Measurements from ENCODE around the gene TOX3. TPM values are rescaled to one million over a fixed set of nuclear protein-coding genes. Genes with fewer than 3 reads are reported as not detected.

The TOX3 gene
- polyA plus RNA-seq, 1 donor: 10.9 TPM

DNA sequence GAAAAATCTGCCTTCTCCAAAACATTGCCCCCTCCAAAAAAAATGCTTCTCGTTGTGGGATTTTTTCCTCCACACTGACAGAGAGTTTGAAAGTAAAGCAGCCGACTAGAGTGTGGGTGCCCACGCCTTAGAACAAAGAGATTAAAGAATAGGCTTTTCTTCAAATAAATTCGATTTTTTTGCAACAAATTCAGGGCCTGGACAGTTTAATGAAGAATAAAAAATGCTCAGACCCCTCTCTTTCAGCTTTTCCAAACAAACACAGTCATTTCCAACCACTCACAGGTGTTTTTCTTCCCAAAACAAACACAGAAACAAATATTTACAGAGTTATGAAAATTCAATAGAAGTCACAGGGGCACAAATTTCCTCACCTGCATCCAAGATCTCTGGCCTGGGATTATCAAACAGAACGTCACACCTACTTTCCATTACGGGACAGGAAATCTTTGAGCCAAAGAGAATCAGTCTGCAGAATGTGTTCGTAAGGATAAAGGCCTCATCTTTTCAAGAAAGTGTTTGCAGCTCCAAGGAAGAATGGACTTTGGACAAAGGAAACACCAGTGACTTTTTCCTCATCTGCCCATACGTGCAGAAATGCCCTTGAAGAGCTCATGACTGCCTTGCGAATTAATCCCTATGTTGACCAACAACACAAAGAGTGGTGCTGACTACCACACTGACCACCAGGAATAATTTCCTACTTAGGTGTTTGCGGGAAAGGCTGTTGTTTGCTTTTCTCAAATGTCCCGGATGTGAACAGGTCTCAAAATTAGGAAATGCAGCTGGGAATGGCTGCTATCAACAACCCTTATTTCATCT lies 31.3 kb upstream of the TOX3 start:
- 55% methylated on average over 4 of the region's 11 CpGs for WGBS (ENCODE audit: insufficient coverage, low lambda C conversion rate)
- no peaks in the 10 kb centered on the region for H3K27me3 ChIP-seq (ENCODE audit: control insufficient read depth, insufficient read depth, low read length)
- peaks cover 32% of the 10 kb centered on the region for H3K4me1 ChIP-seq (ENCODE audit: control insufficient read depth, insufficient read depth, low read length)
- H3K36me3 ChIP-seq (ENCODE audit: control insufficient read depth, insufficient read depth, low read length): no peaks in the 10 kb centered on the region
- peak; percentile 83 to 89 for DNase-seq
- peak overlapping the region; percentile 61 for H3K27ac ChIP-seq (ENCODE audit: low read length)
- H3K9me3 ChIP-seq (ENCODE audit: control insufficient read depth, low read depth, low read length): no peaks in the 10 kb centered on the region
- no peak overlapping the region for H3K4me3 ChIP-seq (ENCODE audit: low read length)

DNA sequence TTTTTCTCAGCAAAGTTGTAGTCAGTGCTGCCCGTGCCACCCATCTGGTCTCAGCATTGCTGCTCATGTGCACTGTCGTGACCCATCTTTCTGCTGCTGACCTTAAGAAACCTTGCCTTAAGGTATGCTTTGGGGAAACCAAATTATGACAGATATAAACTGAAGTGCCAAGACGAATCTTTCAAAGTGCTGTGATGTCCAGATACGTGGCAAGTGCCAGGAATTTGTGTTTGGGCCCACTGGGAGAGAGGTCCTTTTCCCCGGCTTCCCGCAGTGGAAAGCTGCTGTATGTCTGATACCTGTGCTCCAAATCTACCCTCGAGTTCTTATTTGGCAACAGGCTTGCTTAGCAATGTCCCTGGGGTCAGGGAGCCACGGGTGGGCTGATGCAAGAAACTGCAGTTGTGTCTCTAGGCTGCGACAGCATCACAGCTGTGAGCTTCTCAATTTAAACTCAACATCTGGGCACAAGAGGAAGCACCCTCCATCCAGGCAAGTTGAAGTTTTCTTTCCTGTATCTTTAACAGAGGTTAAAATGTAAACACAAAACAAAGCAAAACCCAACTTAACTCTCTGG lies 30.3 kb upstream of the TOX3 start:
- Histone ChIP-seq H3K4me3 (ENCODE audit: low read length) (no peak overlapping the region), H3K27ac (ENCODE audit: low read length) (no peak overlapping the region), H3K9me3 (ENCODE audit: control insufficient read depth, low read depth, low read length) (no peaks in the 10 kb centered on the region), H3K27me3 (ENCODE audit: control insufficient read depth, insufficient read depth, low read length) (no peaks in the 10 kb centered on the region), H3K4me1 (ENCODE audit: control insufficient read depth, insufficient read depth, low read length) (peaks cover 36% of the 10 kb centered on the region), H3K36me3 (ENCODE audit: control insufficient read depth, insufficient read depth, low read length) (no peaks in the 10 kb centered on the region)
- WGBS (ENCODE audit: insufficient coverage, low lambda C conversion rate): no CpG with 5 or more reads among the region's 9 CpGs
- no peak for DNase-seq

DNA sequence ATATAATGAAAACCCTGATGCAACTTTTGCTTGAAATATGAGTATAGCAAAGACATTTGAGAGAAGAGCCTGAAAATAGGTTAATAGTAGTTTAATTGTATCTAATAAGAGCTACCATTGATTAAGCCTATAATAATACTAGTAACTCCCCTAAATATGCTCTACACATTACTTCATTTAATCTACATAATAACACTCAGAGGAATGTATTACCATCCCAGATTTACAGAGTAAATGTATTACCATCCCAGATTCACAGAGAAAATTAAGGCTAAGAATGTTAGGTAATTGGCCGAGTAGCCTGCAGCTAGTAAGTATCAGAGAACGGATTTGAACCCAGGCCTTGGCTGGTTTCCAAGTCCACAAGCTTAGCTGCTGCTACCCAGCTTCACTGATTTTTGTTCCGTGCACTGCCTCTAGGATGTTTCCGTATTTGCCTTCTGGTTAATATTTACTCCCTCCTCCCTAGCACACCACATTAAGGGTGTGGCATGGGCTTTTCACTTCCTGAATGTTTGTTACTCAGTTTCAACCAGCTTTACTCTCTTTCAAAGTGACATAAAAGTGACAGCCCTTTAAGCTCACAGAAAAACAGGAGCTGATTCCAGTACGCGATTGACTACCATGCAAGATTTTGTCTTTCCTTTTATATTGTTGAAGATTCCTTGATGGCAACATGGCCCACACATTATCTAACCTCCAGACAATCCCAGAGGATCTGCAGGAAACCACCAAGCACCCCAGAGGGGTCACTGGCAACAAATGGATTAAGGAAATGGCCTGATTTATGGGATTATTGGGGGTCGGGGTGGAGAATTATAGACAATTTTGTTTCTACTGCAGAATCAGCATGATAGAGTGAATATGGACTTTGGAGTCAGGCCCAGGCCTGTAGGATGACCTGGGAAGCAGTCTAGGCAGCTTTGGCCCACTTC lies 26.7 kb upstream of the TOX3 start:
- peaks cover 33% of the 10 kb centered on the region for H3K4me1 ChIP-seq (ENCODE audit: control insufficient read depth, insufficient read depth, low read length)
- H3K27ac ChIP-seq (ENCODE audit: low read length): peak overlapping the region; percentile 95
- H3K36me3 ChIP-seq (ENCODE audit: control insufficient read depth, insufficient read depth, low read length): no peaks in the 10 kb centered on the region
- H3K4me3 ChIP-seq (ENCODE audit: low read length): no peak overlapping the region
- H3K27me3 ChIP-seq (ENCODE audit: control insufficient read depth, insufficient read depth, low read length): no peaks in the 10 kb centered on the region
- no peaks in the 10 kb centered on the region for H3K9me3 ChIP-seq (ENCODE audit: control insufficient read depth, low read depth, low read length)
- DNase-seq: peak; percentile 76 to 91
- WGBS (ENCODE audit: insufficient coverage, low lambda C conversion rate): no CpG with 5 or more reads among the region's 7 CpGs

DNA sequence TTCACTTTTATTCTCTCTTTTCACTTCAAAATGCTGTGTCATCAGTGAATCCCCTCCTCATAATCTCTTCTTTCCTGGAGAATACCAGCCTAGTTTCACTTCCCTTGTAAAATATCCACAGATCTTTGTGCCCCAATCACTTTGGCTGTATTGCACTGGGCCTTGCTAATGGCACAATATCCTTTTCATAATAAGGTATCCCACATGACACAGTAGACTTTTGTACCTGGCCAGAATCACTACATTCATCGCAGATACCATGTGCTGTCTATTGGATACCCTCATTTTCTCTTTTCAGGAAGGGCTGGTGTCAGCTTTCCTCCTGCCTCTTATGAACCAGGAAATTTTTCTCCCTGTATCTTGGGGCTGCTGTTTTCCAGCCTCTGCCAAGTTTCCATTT lies 25.7 kb upstream of the TOX3 start:
- H3K27me3 ChIP-seq (ENCODE audit: control insufficient read depth, insufficient read depth, low read length): no peaks in the 10 kb centered on the region
- H3K4me1 ChIP-seq (ENCODE audit: control insufficient read depth, insufficient read depth, low read length): peaks cover 24% of the 10 kb centered on the region
- no peaks in the 10 kb centered on the region for H3K36me3 ChIP-seq (ENCODE audit: control insufficient read depth, insufficient read depth, low read length)
- DNase-seq: peak; percentile 67 to 83
- no peak overlapping the region for H3K4me3 ChIP-seq (ENCODE audit: low read length)
- H3K27ac ChIP-seq (ENCODE audit: low read length): peak overlapping the region; percentile 95
- no CpG with 5 or more reads among the region's 1 CpG for WGBS (ENCODE audit: insufficient coverage, low lambda C conversion rate)
- no peaks in the 10 kb centered on the region for H3K9me3 ChIP-seq (ENCODE audit: control insufficient read depth, low read depth, low read length)

DNA sequence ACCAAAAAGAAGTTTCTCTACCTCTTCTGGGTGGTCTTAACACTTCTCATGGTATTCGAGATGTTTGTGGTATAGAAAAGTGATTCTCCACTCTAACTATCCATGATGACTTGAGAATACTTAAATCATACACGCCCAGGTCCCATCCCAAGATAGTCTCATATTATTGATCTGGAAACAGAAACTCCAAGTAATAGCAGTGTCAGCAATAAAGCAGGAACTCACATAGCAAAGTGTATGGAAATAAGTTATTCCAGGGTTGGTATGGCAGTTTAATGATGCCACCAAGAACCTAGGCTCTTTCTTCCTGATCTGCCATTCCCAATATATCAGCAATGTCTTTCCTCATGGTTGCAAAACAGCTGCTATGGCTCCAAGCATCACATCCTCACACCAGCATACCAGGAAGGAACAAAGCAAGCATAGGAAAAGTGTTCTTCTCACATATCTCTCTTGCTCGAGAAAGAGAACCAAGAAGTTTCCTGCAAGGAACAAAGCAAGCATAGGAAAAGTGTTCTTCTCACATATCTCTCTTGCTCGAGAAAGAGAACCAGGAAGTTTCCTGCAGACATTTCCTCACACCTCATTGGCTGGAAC lies 23.6 kb upstream of the TOX3 start:
- Histone ChIP-seq H3K27me3 (ENCODE audit: control insufficient read depth, insufficient read depth, low read length) (no peaks in the 10 kb centered on the region), H3K9me3 (ENCODE audit: control insufficient read depth, low read depth, low read length) (no peaks in the 10 kb centered on the region), H3K36me3 (ENCODE audit: control insufficient read depth, insufficient read depth, low read length) (no peaks in the 10 kb centered on the region), H3K4me1 (ENCODE audit: control insufficient read depth, insufficient read depth, low read length) (peaks cover 20% of the 10 kb centered on the region), H3K4me3 (ENCODE audit: low read length) (no peak overlapping the region), H3K27ac (ENCODE audit: low read length) (no peak overlapping the region)
- DNase-seq: no peak
- 100% methylated on average over 1 of the region's 4 CpGs for WGBS (ENCODE audit: insufficient coverage, low lambda C conversion rate)

DNA sequence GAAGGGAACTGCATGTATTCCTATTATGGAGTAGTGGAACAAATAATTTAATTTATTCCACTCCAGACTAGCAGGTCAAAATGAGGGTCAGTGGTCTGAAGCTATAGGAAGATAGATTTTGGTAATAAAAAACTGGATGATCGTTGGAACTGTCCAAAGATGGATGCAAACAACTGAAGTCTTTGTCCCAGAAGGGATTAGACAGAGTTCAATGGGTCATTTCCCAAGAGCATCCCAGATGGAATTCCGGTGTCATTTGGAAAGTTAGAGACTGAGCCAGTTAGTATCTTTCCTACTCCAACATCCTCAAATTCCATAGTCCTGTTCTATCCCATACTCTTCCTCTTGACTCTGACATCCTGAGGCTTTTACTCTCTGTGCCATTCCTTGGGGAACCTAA lies 22.8 kb upstream of the TOX3 start:
- H3K27ac ChIP-seq (ENCODE audit: low read length): no peak overlapping the region
- no CpG with 5 or more reads among the region's 2 CpGs for WGBS (ENCODE audit: insufficient coverage, low lambda C conversion rate)
- H3K4me1 ChIP-seq (ENCODE audit: control insufficient read depth, insufficient read depth, low read length): peaks cover 19% of the 10 kb centered on the region
- no peaks in the 10 kb centered on the region for H3K27me3 ChIP-seq (ENCODE audit: control insufficient read depth, insufficient read depth, low read length)
- H3K4me3 ChIP-seq (ENCODE audit: low read length): no peak overlapping the region
- no peak for DNase-seq
- no peaks in the 10 kb centered on the region for H3K9me3 ChIP-seq (ENCODE audit: control insufficient read depth, low read depth, low read length)
- no peaks in the 10 kb centered on the region for H3K36me3 ChIP-seq (ENCODE audit: control insufficient read depth, insufficient read depth, low read length)

DNA sequence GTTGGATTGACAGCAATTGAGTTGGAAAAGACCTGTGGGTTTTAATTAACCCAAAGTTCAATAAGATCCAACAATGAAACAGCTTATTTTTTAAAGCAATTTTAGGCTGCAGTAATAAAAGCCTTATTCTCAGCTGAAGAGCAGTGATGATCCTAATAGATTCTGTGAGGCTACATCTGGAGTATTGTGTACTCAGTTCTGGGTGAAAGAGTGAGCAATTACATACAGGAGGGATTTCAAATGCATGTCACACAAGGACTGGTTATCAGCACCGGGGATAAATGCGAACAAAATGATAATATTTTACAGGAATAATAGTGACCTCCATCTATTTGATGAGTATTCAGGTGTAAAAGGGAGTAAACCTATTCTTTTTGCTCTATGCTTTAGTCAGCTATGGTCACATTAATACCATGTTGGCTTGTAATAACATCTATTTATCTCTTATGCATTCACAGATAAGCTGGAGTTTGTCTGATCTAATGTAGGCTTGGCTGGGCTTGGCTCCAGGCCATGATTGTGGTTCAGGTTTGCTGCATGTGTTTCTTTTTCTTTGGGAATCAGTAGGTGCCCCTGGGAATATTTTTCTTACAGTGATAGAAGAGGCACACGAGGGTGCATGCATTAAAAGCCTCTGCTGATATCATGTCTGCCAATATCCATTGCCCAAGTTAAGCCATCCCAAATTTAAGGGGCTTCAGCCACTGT lies 22.2 kb upstream of the TOX3 start:
- WGBS (ENCODE audit: insufficient coverage, low lambda C conversion rate): no CpG with 5 or more reads among the region's 3 CpGs
- H3K4me1 ChIP-seq (ENCODE audit: control insufficient read depth, insufficient read depth, low read length): peaks cover 19% of the 10 kb centered on the region

DNA sequence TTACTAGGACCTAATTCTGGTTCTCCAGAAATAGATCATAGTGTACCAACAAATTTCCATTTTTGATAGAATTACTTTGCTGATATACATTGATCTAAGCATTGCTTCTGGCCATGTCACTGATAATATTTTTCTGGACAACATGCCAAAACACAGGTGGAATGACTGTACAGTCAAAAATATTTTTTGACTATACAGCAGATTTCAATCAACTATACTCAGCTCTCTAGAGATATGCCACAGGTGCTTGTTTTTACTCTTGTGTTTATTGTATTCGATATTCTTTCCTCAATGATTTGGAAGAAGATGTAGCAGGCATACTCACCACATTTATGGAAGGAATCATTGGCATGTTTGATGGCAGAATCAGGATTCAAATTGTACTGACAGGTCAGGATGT lies 21.6 kb upstream of the TOX3 start:
- Histone ChIP-seq H3K36me3 (ENCODE audit: control insufficient read depth, insufficient read depth, low read length) (no peaks in the 10 kb centered on the region), H3K4me1 (ENCODE audit: control insufficient read depth, insufficient read depth, low read length) (peaks cover 19% of the 10 kb centered on the region), H3K27me3 (ENCODE audit: control insufficient read depth, insufficient read depth, low read length) (no peaks in the 10 kb centered on the region), H3K4me3 (ENCODE audit: low read length) (no peak overlapping the region), H3K27ac (ENCODE audit: low read length) (no peak overlapping the region), H3K9me3 (ENCODE audit: control insufficient read depth, low read depth, low read length) (no peaks in the 10 kb centered on the region)
- WGBS (ENCODE audit: insufficient coverage, low lambda C conversion rate): 100% methylated on average over 1 of the region's 1 CpG
- DNase-seq: no peak

More for the DNA sequence above, 22.2 kb upstream of the TOX3 start:
- H3K9me3 ChIP-seq (ENCODE audit: control insufficient read depth, low read depth, low read length): no peaks in the 10 kb centered on the region
- no peaks in the 10 kb centered on the region for H3K36me3 ChIP-seq (ENCODE audit: control insufficient read depth, insufficient read depth, low read length)
- H3K27me3 ChIP-seq (ENCODE audit: control insufficient read depth, insufficient read depth, low read length): no peaks in the 10 kb centered on the region
- no peak overlapping the region for H3K27ac ChIP-seq (ENCODE audit: low read length)
- no peak overlapping the region for H3K4me3 ChIP-seq (ENCODE audit: low read length)
- DNase-seq: no peak

DNA sequence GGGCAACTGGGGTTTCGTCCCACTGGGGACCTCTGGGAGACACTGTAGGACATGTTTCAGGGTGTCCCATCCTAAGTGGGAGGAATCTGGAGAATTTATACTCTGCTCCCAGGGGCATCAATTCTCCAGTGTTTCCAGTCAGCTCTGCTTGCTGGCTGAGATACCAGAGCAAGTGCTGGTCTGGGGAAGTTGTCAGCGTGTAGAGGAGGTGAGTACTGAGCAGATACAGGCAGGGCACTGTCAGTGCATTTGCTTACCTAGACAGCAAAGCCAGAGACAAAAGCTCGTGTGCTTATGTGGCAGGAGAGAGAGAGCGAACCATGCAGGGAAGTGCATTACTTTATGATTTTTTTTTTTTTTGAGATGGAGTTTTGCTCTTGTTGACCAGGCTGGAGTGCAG lies 20.2 kb upstream of the TOX3 start:
- Histone ChIP-seq H3K9me3 (ENCODE audit: control insufficient read depth, low read depth, low read length) (no peaks in the 10 kb centered on the region), H3K27me3 (ENCODE audit: control insufficient read depth, insufficient read depth, low read length) (no peaks in the 10 kb centered on the region), H3K27ac (ENCODE audit: low read length) (no peak overlapping the region), H3K4me1 (ENCODE audit: control insufficient read depth, insufficient read depth, low read length) (peaks cover 28% of the 10 kb centered on the region), H3K36me3 (ENCODE audit: control insufficient read depth, insufficient read depth, low read length) (no peaks in the 10 kb centered on the region), H3K4me3 (ENCODE audit: low read length) (no peak overlapping the region)
- no peak for DNase-seq
- no CpG with 5 or more reads among the region's 4 CpGs for WGBS (ENCODE audit: insufficient coverage, low lambda C conversion rate)

Measured in large intestine (tissue), 3 donors.